CD4-positive, alpha-beta T cell treated with Interferon gamma for 1 hour (primary cell): ENCODE results near the gene MAB21L1.

Source experiments
- DNase-seq: peaks from one replicate; pipeline ENCODE4 v3.0.0-alpha.2; 2020

The MAB21L1 gene

DNA sequence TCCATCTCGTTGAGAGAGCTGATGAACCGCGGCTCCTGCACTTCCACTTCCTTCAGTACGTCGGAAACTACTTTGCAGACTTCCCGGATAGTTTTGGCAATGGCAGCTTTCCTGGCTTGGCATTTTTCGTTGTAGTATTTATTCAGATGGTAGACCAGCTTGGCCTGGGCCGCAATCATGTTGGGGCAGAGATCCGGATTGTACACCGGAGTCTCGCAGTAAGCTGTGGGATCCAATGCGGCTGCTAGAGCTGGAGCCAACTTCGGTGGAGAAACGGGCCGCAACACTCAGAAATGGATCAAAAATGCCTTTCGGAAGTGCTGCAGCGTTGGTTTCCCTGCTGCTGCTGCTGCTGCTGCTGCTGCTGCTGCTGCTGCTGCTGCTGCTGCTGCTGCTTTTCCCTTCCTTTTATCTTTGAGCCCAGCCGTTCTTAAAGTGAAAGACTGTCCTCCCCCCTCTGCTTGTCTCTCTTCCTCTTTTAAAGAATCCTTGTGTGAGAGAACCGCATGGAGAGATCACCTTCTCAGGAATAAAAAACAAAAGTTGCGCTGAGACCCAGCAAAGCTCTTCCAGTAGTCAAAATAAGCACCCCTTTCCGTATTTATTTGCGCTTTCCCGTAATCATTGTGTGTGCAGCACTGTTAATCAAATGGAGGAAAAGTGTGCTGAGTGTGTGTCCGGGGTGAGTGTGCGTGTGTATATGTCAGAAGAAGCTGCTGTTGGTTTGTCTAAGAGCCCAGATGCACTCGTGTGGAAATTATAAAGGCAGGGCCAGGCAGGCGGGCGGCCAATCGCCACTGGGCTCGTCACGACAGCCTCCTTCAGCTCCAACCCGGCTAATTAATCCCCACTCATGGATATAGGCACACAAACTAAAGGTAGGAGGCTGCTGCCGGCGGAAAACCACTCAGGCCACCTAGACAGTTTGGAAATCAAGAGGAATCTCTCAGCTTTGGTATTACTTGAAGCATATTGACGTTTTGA lies at the start of gene MAB21L1:
Gene MAB21L1, minus strand, starts transcription at position 730 of the 984 bp plus-strand sequence. Its CDS starts 551 bp downstream, at position 179.
- no peak for DNase-seq

DNA sequence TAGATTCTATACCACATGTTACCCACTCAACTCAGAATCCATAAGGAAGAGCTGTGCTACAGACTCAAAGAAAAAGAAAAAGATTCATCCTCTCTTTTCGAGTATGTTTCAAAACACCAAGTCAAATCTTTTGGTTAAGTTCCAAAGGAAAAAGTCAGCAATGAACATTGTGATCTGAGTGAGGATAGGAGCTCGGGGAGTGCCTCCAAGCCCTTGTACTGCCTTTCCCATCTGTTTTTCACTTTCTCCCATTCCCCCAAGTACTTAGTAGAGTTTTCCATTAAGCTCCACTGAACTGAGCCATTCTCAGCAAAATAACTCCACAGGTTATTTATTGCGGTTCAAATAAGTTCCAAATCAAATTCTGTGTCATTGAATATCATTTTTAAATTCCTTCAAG lies 47.7 kb upstream of the MAB21L1 start:
- DNase-seq: no peak

- DNase-seq: no peak
These were observed 42.0 kb upstream of the MAB21L1 start for GRCh38 chr13:35518337-35518946.

GRCh38 chr13:35514801-35515502 lies 38.5 kb upstream of the MAB21L1 start:
- no peak for DNase-seq

DNA sequence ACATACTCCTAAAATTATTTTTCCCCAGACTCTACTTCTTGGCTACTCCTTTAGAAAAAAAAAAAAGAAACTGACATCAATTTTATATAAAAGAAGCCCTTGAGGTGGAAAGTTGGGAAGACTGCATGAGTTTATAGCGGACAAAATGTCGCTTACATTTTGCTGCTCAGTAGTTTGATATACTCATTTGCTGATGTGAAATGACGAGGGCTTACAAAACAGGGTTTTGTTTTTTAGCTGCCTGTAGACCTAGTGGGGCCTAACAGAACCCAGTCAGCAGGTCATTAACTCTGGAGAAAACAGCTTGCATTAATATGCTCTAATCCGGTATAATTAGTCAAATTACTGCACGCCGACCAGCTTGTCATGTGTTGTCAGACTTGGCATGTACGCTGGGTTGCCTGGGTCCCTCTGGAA lies 37.6 kb upstream of the MAB21L1 start:
- DNase-seq: no peak

- no peak for DNase-seq
These were observed 35.9 kb upstream of the MAB21L1 start for GRCh38 chr13:35512271-35512920.

DNA sequence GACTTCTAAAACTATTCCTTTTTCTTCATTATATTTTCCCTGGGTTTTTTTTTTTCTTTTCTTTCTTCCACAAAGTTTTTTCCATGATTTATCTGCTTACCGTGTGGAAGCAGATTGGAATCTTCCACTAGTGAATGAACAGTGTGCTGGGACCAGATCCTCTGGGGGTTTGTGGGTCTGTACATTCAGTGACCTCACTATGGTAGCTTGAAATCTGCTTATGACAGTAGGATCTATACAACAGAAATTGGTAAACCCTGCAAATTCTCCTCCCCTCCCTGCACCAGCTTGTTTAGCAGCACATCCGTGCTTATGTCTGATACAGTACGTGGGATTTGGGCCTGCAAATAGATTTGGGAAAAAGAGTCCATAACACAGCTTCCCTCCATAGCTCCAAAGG lies 26.0 kb upstream of the MAB21L1 start:
- no peak for DNase-seq

DNA sequence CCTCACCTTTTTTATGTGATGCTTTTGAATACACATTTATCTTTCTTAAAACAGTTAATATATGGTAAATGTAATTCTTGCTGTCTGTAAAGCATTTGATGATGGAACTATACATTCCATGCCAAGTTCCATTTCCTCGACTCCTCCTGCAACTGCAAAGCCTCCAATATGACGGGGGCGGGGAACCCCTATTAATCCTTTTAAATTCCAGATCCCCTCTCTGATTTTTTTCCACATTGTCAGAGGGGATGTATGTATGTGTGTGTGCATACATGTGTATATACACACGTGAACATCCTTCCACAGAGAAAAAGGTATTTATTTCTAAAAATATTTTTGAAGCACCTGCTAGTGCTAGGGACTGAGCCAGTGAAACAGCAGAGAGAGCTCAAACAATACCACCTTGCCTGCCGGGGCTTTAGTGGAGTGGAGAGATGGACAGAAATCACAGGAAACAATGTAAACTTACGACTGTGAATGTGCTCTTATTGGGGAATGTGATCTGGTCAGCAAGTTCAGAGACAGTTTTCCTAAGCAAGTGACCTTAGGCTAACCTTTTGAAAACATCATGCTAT lies 25.3 kb upstream of the MAB21L1 start:
- no peak for DNase-seq

DNA sequence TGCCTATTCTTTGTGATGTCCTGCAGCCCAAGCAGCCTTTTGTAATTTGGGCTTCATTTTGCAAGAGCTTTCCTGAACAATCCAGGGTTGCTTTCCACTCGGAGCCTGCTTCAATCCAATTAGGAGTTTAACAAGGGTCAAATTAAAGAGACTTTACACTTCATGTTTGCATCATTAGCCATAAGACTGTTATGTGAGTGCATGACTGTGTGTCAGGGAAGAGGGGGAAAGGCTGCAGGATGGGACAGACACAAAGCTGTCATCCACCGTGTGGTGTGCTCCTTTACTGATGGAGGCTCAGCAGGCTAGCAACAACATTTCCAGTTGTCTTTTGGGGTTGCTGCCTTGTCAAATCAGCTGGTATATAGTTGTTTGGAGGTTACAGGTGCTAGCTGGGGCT lies 23.7 kb upstream of the MAB21L1 start:
- DNase-seq: no peak

DNA sequence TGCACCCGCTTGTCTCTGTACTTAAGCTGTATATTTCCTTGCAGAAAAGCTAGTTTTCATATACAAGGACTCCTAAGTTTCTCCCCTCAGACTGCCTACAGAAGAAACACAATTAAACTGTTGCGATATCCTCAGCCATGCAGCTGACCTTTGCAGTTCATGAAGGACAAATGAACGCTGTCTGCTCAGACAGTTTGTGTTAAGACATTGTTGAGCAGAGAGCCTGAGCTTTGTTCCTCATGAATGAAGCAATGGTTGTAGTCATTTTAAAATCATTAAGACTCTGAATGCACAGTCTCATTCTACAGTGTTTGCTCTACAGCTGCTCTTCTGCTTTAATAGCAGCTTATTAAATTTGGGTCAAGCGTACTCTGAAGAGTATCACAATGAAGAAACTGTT lies 23.2 kb upstream of the MAB21L1 start:
- no peak for DNase-seq

- no peak for DNase-seq
These were observed 22.7 kb upstream of the MAB21L1 start for GRCh38 chr13:35499196-35499662.

DNA sequence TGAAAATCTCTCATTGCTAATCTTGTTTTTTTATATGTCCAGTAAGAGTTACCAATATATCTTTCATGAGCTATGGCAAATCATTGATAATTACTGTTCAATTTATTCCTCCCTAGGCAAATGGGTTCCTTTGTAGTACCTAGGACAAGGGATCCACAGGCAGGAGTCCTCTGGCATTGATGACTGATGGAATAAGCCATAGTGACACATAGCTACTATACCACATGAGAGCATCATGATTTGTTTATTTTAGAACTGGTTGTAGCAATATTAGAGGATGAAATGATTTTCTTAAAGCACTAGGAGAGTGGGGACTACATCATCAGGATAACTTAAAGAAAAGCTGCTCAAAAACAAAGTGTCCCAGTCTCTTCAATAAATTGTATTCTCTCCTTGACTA lies 21.7 kb upstream of the MAB21L1 start:
- DNase-seq: no peak

- DNase-seq: no peak
These were observed 20.4 kb upstream of the MAB21L1 start for GRCh38 chr13:35496761-35497386.

GRCh38 chr13:35496006-35496405 lies 19.5 kb upstream of the MAB21L1 start:
- DNase-seq: no peak

DNA sequence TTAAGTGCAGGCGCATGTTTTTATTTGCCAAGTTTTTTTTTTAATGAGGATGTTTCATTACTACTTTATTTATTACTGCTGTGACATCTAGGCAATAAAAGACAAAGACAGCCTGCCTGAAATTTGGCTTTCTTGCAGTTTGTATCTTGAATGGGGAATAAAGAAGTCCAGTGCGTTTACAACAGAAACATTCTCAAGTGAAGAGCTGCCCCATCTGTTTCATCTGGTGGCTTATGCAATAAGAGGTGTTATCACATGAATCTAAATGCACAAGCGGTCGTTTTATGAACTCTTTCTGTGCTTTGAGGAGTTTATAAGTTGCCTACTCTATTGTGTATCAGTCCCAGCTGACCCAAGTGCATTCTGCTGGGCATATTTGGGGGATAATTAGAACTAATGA lies 12.6 kb upstream of the MAB21L1 start:
- DNase-seq: no peak

- DNase-seq: no peak
These were observed 8.9 kb upstream of the MAB21L1 start for GRCh38 chr13:35485424-35485823.

DNA sequence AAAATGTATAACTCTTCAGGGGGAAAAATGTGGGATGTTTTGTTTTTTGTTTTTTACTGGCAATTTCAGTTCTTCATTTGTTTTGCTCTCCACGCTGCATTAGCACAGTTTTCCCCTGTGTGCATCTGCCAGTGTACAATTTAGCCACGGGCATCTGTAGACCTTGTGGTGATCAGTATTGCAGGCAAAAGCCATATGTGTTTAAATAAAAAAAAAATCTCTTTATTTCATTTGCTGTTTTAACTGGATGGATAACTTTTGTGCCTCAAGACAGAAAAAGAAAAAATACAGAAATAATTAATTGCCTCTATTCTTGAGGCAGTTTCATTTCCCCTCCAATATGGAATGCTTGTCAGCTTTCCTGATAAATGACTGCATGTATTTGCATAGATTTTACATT lies 7.9 kb upstream of the MAB21L1 start:
- DNase-seq: no peak

- no peak for DNase-seq
These were observed 7.3 kb upstream of the MAB21L1 start for GRCh38 chr13:35483761-35484160.

- no peak for DNase-seq
These were observed 6.0 kb upstream of the MAB21L1 start for GRCh38 chr13:35482527-35482926.

GRCh38 chr13:35481777-35482176 lies 5.3 kb upstream of the MAB21L1 start:
- DNase-seq: no peak

- no peak for DNase-seq
These were observed 3.9 kb upstream of the MAB21L1 start for GRCh38 chr13:35480346-35480745.

DNA sequence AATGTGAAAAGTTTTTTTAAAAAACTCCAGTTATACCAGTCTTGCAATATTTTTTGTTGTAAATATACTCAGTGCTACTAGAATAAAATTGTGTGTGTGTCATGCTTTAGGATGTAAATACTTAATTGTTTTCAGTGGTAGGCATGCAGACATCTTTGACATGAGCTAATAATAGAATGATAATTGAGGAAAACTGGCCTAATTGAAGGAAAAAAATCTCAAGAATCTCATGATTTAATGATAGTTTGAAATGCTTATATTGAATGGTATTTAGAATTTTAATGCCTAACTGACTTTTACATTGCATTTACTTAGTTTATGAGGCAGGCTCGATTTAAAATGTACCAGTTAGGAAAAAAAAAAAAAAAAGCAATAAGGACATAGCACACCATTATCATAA lies 3.2 kb upstream of the MAB21L1 start:
- no peak for DNase-seq
